H9 (cell line): Measurements from ENCODE around the gene STXBP1. TPM values are rescaled to one million over a fixed set of nuclear protein-coding genes. Genes with fewer than 3 reads are reported as not detected.

ENCODE experiments used
- DNase-seq: peaks from one replicate; pipeline ENCODE4 v3.0.0-alpha.2; 2017
- H2AFZ ChIP-seq: one replicate; pipeline ENCODE4 v1.6.1; 2013; ENCODE audit warnings: mild to moderate bottlenecking, low read length, control low read depth, moderate library complexity
- H2AK5ac ChIP-seq: 2 replicates; pipeline ENCODE4 v1.6.1; 2013; ENCODE audit warnings: low read length, control low read depth, mixed read lengths; ENCODE audit not compliant: insufficient read length
- H2BK120ac ChIP-seq: one replicate; pipeline ENCODE4 v1.6.1; 2013; ENCODE audit warnings: low read depth, mild to moderate bottlenecking, low read length, control low read depth, inconsistent platforms; ENCODE audit not compliant: poor library complexity, severe bottlenecking
- H2BK12ac ChIP-seq: 2 replicates; pipeline ENCODE4 v1.6.1; 2013; ENCODE audit warnings: low read length, control low read depth, mixed read lengths, low read depth; ENCODE audit not compliant: insufficient read length
- H2BK15ac ChIP-seq: 2 replicates; pipeline ENCODE4 v1.6.1; 2013; ENCODE audit warnings: low read depth, low read length, control low read depth
- H2BK20ac ChIP-seq: one replicate; pipeline ENCODE4 v1.6.1; 2013; ENCODE audit warnings: low read depth, mild to moderate bottlenecking, low read length, control low read depth, inconsistent platforms; ENCODE audit not compliant: poor library complexity, severe bottlenecking
- H2BK5ac ChIP-seq: 2 replicates; pipeline ENCODE4 v1.6.1; 2013; ENCODE audit warnings: low read length, control low read depth, mixed read lengths; ENCODE audit not compliant: insufficient read length
- H3K14ac ChIP-seq: 2 replicates; pipeline ENCODE4 v1.6.1; 2013; ENCODE audit warnings: low read length, control low read depth; ENCODE audit not compliant: insufficient read depth
- H3K18ac ChIP-seq: 2 replicates; pipeline ENCODE4 v1.6.1; 2013; ENCODE audit warnings: low read depth, mild to moderate bottlenecking, mixed read lengths, low read length, control low read depth; ENCODE audit not compliant: insufficient read length
- H3K23ac ChIP-seq: 2 replicates; pipeline ENCODE4 v1.6.1; 2013; ENCODE audit warnings: low read length, control low read depth, mixed read lengths, low read depth; ENCODE audit not compliant: insufficient read length
- H3K23me2 ChIP-seq: 2 replicates; pipeline ENCODE4 v1.6.1; 2013; ENCODE audit warnings: low read depth, mild to moderate bottlenecking, mixed read lengths, low read length, control low read depth; ENCODE audit not compliant: insufficient read length, poor library complexity, severe bottlenecking
- H3K27ac ChIP-seq: 2 replicates; pipeline ENCODE4 v1.5.1; 2013; ENCODE audit warnings: low read length, control low read depth, mixed read lengths, low read depth; ENCODE audit not compliant: insufficient read length
- H3K27me3 ChIP-seq: 2 replicates; pipeline ENCODE4 v1.6.1; 2013; ENCODE audit warnings: low read length, control low read depth, inconsistent platforms; ENCODE audit not compliant: insufficient read depth
- H3K4ac ChIP-seq: 2 replicates; pipeline ENCODE4 v1.6.1; 2013; ENCODE audit warnings: low read depth, mild to moderate bottlenecking, control low read depth, inconsistent platforms, low read length, moderate library complexity
- H3K4me1 ChIP-seq: 2 replicates; pipeline ENCODE4 v1.6.1; 2013; ENCODE audit warnings: low read length, control low read depth, inconsistent platforms; ENCODE audit not compliant: insufficient read depth
- H3K4me2 ChIP-seq: 2 replicates; pipeline ENCODE4 v1.6.1; 2013; ENCODE audit warnings: low read length, control low read depth, mixed read lengths; ENCODE audit not compliant: insufficient read length, insufficient read depth
- H3K56ac ChIP-seq: 2 replicates; pipeline ENCODE4 v1.6.1; 2013; ENCODE audit warnings: low read depth, mild to moderate bottlenecking, mixed read lengths, low read length, control low read depth; ENCODE audit not compliant: insufficient read length
- H3K79me1 ChIP-seq: 2 replicates; pipeline ENCODE4 v1.6.1; 2013; ENCODE audit warnings: low read depth, mild to moderate bottlenecking, moderate library complexity, low read length, control low read depth, inconsistent platforms; ENCODE audit not compliant: insufficient read depth, poor library complexity, severe bottlenecking
- H3K79me2 ChIP-seq: 2 replicates; pipeline ENCODE4 v1.6.1; 2013; ENCODE audit warnings: low read length, control low read depth, inconsistent platforms; ENCODE audit not compliant: insufficient read depth
- H3K9ac ChIP-seq: 2 replicates; pipeline ENCODE4 v1.6.1; 2013; ENCODE audit warnings: low read length, control low read depth, mixed read lengths; ENCODE audit not compliant: insufficient read length; ENCODE audit errors: extremely low read depth
- H3K9me3 ChIP-seq: one replicate; pipeline ENCODE4 v1.6.1; 2013; ENCODE audit warnings: low read depth, low read length, inconsistent platforms; ENCODE audit not compliant: control insufficient read depth
- H3T11ph ChIP-seq: one replicate; pipeline ENCODE4 v1.6.1; 2013; ENCODE audit warnings: mild to moderate bottlenecking, low read length, control low read depth, inconsistent platforms
- H4K20me1 ChIP-seq: one replicate; pipeline ENCODE4 v1.6.1; 2013; ENCODE audit not compliant: control insufficient read depth, insufficient read length, insufficient read depth
- H4K5ac ChIP-seq: 2 replicates; pipeline ENCODE4 v1.6.1; 2013; ENCODE audit warnings: low read depth, mild to moderate bottlenecking, mixed read lengths, low read length, control low read depth; ENCODE audit not compliant: insufficient read length
- H4K8ac ChIP-seq: replicated peaks from 2 replicates; pipeline ENCODE4 v1.6.1; 2013; ENCODE audit warnings: low read length, control low read depth, mixed read lengths, low read depth; ENCODE audit not compliant: insufficient read length
- H4K91ac ChIP-seq: 2 replicates; pipeline ENCODE4 v1.6.1; 2013; ENCODE audit warnings: low read depth, mild to moderate bottlenecking, moderate library complexity, mixed read lengths, low read length, control low read depth; ENCODE audit not compliant: insufficient read length
- H3K27ac Mint-ChIP-seq, 3 experiments: 2 replicates in 2 of 3; 3 replicates in 1 of 3; pipeline ENCODE4 v1.8.0; 2020 to 2021; ENCODE audit warnings: mixed read lengths in 3 of 3, mild to moderate bottlenecking in 1 of 3, moderate library complexity in 1 of 3
- H3K27me3 Mint-ChIP-seq: 2 replicates; pipeline ENCODE4 v1.8.0; 2021; ENCODE audit warnings: low read depth, mild to moderate bottlenecking, moderate library complexity, mixed read lengths
- H3K36me3 Mint-ChIP-seq, 3 experiments: 2 replicates in 2 of 3; 3 replicates in 1 of 3; pipeline ENCODE4 v1.8.0; 2020 to 2021; ENCODE audit warnings: low read depth in 3 of 3, mixed read lengths in 3 of 3; ENCODE audit not compliant: insufficient read depth in 1 of 3
- H3K4me1 Mint-ChIP-seq, 2 experiments: 2 replicates each; pipeline ENCODE4 v1.8.0; 2020; ENCODE audit warnings: mixed read lengths in 2 of 2
- H3K4me3 Mint-ChIP-seq, 2 experiments: 2 replicates in 1 of 2; 3 replicates in 1 of 2; pipeline ENCODE4 v1.8.0; 2020 to 2021; ENCODE audit warnings: mild to moderate bottlenecking in 2 of 2, mixed read lengths in 2 of 2, moderate library complexity in 1 of 2
- H3K9me3 Mint-ChIP-seq, 2 experiments: 2 replicates in 1 of 2; 3 replicates in 1 of 2; pipeline ENCODE4 v1.8.0; 2020; ENCODE audit warnings: mild to moderate bottlenecking in 2 of 2, mixed read lengths in 2 of 2, moderate library complexity in 1 of 2
- CTCF ChIP-seq: fragments of 200-600 bp; sonication (generic); conservative IDR thresholded peaks from 3 replicates; pipeline ENCODE4 v1.8.0; 2021; ENCODE audit warnings: antibody characterized with exemption, mild to moderate bottlenecking
- WGBS: extraction: QIAGEN DNeasy Blood & Tissue Kit; methylation state at CpG from one replicate; pipeline ENCODE4 v1.1.7; 2013; ENCODE audit warnings: missing lambda C conversion rate, low lambda C conversion rate, mixed read lengths; ENCODE audit not compliant: insufficient read length; ENCODE audit errors: extremely low coverage; 5-methylcytosine and 5-hydroxymethylcytosine counted together
- total RNA-seq: library from RNA; stranded (reverse); gene quantifications from 2 replicates; pipeline ENCODE4 v1.2.1, GENCODE V29; 2021

The STXBP1 gene
- total RNA-seq, 1 experiment from 2014 or later: 22.3 TPM

GRCh38 chr9:127693143-127693542 is 81.1 kb downstream of the STXBP1 start:
- no peak overlapping the region; a peak in 1 of 7 replicates for H3K27ac Mint-ChIP-seq
- H3K18ac ChIP-seq: no peak overlapping the region

More at GRCh38 chr9:127693143-127693542, 81.1 kb downstream of the STXBP1 start:
- H3K56ac ChIP-seq: no peak overlapping the region
- Mint-ChIP-seq H3K9me3 (no peaks in the 10 kb centered on the region; a peak in 1 of 5 replicates), H3K4me3 (no peak overlapping the region), H3K4me1 (no peaks in the 10 kb centered on the region), H3K36me3 (peaks cover 18 to 23% (median 21%) of the 10 kb centered on the region in 3 experiments; a peak in 6 of 7 replicates), H3K27me3 (no peaks in the 10 kb centered on the region; the same call in 1 of the 2 replicates)
- no peak overlapping the region for H2AK5ac ChIP-seq
- DNase-seq: no peak
- H2AFZ ChIP-seq: no peak overlapping the region
- H2BK20ac ChIP-seq: no peak overlapping the region
- H3K23ac ChIP-seq: no peak overlapping the region
- no peaks in the 10 kb centered on the region for H4K20me1 ChIP-seq
- no peaks in the 10 kb centered on the region for H3K79me2 ChIP-seq
- H2BK120ac ChIP-seq: no peak overlapping the region
- no peak overlapping the region for H3K4me2 ChIP-seq
- H2BK12ac ChIP-seq: no peak overlapping the region
- no peak overlapping the region for H4K5ac ChIP-seq
- H3K14ac ChIP-seq: no peak overlapping the region
- no peak overlapping the region for H4K8ac ChIP-seq
- H3K23me2 ChIP-seq: no peaks in the 10 kb centered on the region
- H3K79me1 ChIP-seq: no peaks in the 10 kb centered on the region
- H3K27me3 ChIP-seq: no peaks in the 10 kb centered on the region
- H3T11ph ChIP-seq: no peak overlapping the region
- TF ChIP-seq CTCF: no peak
- no peaks in the 10 kb centered on the region for H3K4me1 ChIP-seq
- H2BK5ac ChIP-seq: no peak overlapping the region
- H3K27ac ChIP-seq: no peak overlapping the region
- H4K91ac ChIP-seq: no peak overlapping the region
- no peaks in the 10 kb centered on the region for H3K9me3 ChIP-seq
- no peak overlapping the region for H3K9ac ChIP-seq
- WGBS: no CpG with 5 or more reads among the region's 10 CpGs
- H3K4ac ChIP-seq: no peak overlapping the region
- no peak overlapping the region for H2BK15ac ChIP-seq
